NK-92 (cell line): ENCODE measurements around the gene HEG1.
"Not testable (repeated sequence)": the region's sequence is repeated elsewhere in the genome, so short reads cannot be mapped to it uniquely, and the experiment has no call there.

Experiments used
- DNase-seq: peaks from one replicate; lab custom pipeline; 2025; ENCODE audit not compliant: unreplicated experiment; lab: John Stamatoyannopoulos, UW

The HEG1 gene

GRCh38 chr3:124963755-124964154, 92.0 kb downstream of the HEG1 start:
- DNase-seq, result no peak

DNA sequence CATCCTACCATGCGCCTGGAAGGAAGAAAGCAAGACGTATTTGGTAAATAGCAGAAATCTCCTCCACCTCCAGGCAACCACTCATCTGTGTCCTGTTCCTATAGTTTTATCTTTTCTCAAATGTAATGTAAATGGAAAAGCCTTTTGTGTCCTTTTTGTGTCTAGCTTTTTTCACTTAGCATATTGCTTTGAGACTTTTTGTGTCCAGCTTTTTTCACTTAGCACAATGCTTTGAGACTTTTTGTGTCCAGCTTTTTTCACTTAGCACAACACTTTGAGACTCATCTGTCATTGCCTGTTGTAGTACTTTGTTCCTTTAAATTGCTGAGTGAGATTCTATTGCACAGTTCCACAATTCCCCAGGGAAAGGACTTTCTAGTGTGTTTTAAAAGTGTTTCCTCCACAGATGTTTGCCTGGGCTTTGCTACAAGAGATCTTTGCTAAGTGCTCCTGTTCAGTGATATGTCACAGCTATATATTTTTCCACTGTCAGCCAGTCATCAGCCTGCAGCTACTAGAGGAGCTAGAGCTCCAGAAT, 93.3 kb downstream of the HEG1 start:
- DNase-seq, result no peak

DNA sequence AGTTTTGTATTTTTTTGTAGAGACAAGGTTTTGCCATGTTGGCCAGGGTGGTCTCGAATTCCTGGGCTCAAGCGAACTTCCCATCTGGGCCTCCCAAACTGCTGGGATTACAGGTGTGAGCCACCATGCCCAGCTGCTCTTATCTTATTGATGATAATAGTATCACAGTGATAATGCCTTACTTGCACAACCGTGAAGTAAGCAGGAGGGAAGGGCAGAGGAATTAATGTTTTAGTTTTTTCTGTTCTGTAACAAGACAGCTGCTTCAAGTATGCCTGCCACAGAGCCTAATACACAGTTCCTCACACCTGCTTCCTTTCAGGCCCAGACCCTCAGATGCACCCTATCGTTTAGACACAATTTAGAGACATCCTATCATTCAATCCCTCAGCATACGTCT, 95.1 kb downstream of the HEG1 start:
- no peak for DNase-seq

DNA sequence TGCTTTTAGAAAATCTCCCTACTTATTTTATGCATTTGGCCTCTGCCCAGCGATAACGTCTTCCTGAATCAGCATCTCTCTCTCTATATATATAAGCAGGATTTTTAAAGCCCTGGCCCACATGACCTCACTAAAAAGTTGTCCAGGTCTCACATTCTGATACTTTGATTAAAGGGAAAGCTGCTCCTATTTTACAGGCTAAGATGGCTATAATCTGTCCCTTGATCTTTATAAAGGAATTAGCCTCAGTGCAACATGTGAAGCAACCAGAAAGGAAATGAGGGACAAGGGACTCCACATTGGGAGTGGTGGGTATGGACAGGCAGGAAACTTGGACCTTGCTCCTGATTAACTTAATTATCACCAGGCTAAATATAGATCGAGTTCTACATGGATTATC, 95.7 kb downstream of the HEG1 start:
- DNase-seq, result no peak

GRCh38 chr3:124957951-124958350, 97.8 kb downstream of the HEG1 start:
- not testable (repeated sequence) for DNase-seq

- DNase-seq, result no peak
These were observed 103.4 kb downstream of the HEG1 start for GRCh38 chr3:124952282-124952855.

GRCh38 chr3:124951511-124952281, 104.1 kb downstream of the HEG1 start:
- no peak for DNase-seq

DNA sequence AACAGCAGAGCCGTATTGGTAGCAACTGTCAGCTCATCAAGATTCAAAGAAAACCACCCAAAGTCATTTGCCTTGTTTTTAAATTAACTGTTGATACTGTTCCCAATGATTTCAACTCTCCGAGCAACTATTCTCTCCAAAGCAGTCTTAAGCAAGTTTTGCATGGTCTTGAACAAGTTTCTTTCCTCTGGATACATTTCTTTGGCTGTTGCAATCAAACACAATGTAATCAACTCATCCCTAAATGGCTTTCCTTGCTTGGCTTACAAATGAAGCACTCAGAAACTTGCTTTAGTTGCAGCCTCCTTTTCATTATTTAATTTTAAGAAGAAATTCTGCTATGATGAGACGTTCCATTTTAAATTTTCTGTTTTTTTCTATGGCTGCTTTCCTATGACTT, 105.8 kb downstream of the HEG1 start:
- DNase-seq, result no peak

DNA sequence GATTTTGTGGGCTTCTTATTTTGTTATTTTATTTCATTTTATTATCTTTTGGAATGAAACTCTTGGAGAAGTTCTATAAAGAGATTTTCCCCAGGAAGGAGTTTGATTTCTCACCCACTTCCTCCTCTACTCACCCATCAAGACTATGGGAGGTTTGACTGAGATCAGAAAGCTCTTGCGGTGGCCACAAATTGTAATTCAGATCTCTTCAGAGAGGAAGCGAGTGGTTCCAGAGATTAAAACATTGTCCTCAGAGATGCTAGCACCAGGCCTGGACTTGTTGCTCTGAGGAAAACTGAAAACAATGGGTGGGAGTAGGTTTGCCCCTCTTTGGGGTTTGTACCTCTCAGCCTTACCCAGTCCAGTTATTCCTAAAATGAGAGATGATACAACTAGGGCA, 113.2 kb downstream of the HEG1 start:
- no peak for DNase-seq

DNA sequence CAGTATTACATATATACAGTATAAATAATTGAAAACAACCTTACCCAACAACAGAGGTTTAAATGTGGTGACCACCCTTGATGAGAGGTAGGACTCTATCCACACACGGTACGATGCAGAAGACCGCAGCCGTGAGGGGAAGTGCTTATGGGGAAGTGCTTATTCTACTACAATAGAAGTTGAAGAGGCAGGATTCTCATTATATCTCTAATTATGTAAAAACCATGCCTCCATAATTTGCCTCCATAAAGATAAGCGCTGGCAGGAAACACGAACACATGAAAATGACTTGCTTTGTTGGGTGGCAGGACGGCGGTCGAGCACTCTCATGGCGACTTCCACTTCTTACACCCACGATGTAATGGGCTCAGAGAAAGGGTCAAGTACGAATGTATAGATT, 114.0 kb downstream of the HEG1 start:
- DNase-seq, result no peak

DNA sequence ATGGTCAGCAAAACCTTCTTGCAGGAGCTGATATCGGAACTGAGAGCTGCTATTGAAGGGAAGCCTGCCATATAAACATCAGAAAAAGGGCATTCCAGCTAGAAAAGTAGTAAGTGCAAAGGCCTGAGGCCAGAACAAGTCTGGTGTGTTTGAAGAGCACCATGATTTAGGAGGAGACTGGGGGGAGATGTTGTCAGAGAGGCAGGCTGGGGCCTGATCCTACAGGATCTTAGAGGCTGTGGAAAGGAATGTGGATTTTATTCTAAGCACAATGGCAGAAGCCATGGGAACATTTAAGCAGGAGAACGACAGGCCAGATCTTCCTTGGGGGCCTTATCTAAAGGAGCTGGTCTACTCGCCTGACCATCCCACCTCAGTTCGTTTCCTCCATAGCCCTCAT, 116.1 kb downstream of the HEG1 start:
- no peak for DNase-seq

DNA sequence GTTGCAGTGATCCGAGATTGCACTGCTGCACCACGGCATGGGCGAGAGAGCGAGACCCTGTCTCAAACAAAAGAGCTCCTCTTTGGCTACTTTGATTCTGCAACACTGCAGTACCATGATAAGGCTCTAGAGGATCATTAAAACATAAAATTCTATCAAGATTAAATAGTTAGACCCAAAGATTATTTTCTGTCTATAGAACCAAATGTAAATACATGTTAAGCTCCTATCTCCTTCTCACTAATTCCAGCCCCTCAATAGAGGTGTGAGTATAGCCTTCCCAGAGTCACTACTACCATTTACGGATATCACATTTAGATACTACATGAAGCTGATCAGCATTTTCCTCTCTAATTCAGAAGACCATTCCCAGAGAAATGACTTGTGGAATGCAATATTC, 116.9 kb downstream of the HEG1 start:
- no peak for DNase-seq

DNA sequence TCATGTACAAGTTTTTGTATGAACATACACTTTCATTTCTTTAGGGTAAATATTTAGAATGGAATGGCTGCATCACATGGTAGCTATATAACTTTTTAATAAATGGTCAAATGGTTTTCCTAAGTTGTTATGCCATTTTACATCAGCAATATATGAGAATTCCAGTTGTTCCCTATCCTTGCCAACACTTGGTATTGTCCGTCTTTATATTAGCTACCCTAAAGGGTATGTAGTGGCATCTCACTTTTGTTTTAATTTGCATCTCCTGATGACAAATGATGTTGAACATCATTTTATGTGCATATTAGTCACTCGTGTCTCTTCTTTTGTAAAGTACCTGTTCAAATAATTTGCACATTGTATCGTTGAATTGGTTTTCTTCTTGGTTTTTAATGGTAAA, 118.7 kb downstream of the HEG1 start:
- no peak for DNase-seq

GRCh38 chr3:124935794-124936542, 119.8 kb downstream of the HEG1 start:
- DNase-seq, result no peak

DNA sequence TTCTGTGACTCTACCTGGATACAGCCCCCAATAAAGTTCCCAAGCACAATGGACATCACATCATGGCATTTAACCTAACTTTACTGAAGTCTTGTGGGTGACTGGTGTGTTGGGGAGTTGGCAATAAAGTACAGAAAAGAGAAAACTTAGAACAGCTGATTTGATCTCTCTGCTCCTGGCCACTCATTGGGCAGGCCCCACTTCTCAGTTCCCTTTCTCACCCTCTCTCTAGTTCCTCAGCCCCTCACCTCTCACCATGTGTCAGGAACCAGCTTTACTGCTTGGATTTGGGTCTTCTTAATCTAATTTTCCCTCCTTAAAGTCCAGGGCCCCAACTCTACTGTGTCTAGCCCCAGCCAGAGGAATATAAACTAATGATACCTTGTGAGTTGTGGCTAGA, 120.5 kb downstream of the HEG1 start:
- DNase-seq, result no peak

- DNase-seq, result no peak
These were observed 121.2 kb downstream of the HEG1 start, which contains the start of gene MUC13 for GRCh38 chr3:124934577-124934976. MUC13 (minus strand) TSS chr3:124934751; CDS start chr3:124934712, 39 bp downstream.

- DNase-seq, result no peak
These were observed 127.2 kb downstream of the HEG1 start for GRCh38 chr3:124928333-124929202.

DNA sequence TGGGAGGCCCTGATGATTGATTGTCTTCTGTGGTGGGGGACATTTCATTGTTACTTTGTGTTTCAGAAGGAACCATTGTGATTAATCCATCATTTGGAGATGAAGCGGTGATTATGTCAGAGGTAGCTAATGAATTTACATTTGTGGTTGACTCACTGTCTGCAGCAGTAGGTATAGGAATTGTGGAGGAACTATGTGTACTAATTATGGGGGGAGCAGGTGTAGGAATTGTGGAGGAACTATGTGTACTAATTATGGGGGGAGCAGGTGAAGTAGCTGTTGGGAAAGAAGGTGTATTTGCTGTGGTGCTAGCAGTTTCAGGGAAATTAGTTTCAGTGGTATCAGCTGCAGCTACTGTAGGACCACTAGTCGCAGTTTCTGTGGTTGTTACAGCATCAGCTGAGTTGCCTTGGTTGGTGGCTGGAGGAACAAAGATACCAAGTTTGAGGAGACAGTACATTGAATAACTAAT, 128.2 kb downstream of the HEG1 start:
- no peak for DNase-seq

- no peak for DNase-seq
These were observed 129.2 kb downstream of the HEG1 start for GRCh38 chr3:124926426-124927101.

DNA sequence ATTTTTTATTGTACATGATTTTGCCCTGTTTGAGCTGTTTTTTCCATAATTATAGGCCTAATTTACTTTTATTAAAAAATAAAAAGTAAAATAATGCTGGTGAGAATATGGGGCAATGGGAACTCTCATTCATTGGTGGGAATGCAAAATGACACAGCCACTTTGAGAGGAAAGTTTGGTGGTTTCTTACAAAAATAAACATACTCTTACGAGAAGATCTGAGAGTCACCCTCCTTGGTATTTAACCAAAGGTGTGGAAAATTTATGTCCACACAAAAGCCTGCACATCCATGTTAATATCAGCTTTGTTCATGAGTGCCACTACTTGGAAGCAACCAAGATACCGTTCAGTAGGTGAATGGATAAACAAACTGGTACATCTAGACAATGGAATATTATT, 131.1 kb downstream of the HEG1 start:
- DNase-seq, result no peak
